CD4-positive, alpha-beta T cell (primary cell): ENCODE measurements around the gene DNAH2. TPM values are rescaled to one million over a fixed set of nuclear protein-coding genes. Genes with fewer than 3 reads are reported as not detected.

Experiments used
- ATAC-seq: fragments of 200-7000 bp; cut with Tn5 transposase; one replicate; pipeline ENCODE4 v1.10.0; 2022; ENCODE audit warnings: mild to moderate bottlenecking; ENCODE audit not compliant: poor library complexity
- CTCF ChIA-PET: fragments of 350-600 bp; sonication (Branson Sonifier 250); formaldehyde crosslinking; loops from one replicate; lab custom pipeline; 2021; ENCODE audit warnings: antibody characterized with exemption, inconsistent platforms; lab: Charles Lee
- POLR2A ChIA-PET: fragments of 350-600 bp; sonication (Branson Sonifier 250); formaldehyde crosslinking; loops from one replicate; lab custom pipeline; 2021; ENCODE audit warnings: antibody characterized with exemption, inconsistent platforms; lab: Charles Lee
- DNase-seq, 14 experiments: peaks; one replicate each; pipeline ENCODE4 v3.0.0-alpha.2; 2013 to 2020; ENCODE audit warnings: mixed read lengths in 2 of 14
- H3K27ac ChIP-seq, 2 donors: one replicate each; pipeline versions ENCODE4 v1.5.1 to v1.7.0; 2013; ENCODE audit warnings: low read length in 2 of 2, low read depth in 1 of 2, mild to moderate bottlenecking in 1 of 2
- H3K27me3 ChIP-seq, 2 experiments: 1 replicate in 1 of 2; 2 replicates in 1 of 2; pipeline versions ENCODE4 v1.6.1 to v1.7.0; 2013; ENCODE audit warnings: low read length in 2 of 2, control low read depth in 1 of 2, mild to moderate bottlenecking in 1 of 2, moderate library complexity in 1 of 2; ENCODE audit not compliant: insufficient read depth in 2 of 2, control insufficient read depth in 1 of 2
- H3K36me3 ChIP-seq: one replicate; pipeline ENCODE4 v1.6.1; 2013; ENCODE audit warnings: low read length, control low read depth; ENCODE audit not compliant: insufficient read depth
- H3K4me1 ChIP-seq: one replicate; pipeline ENCODE4 v1.6.1; 2013; ENCODE audit warnings: low read length, control low read depth; ENCODE audit not compliant: insufficient read depth
- H3K4me3 ChIP-seq: one replicate; pipeline ENCODE4 v1.5.1; 2013; ENCODE audit warnings: mild to moderate bottlenecking, low read length, moderate library complexity
- H3K9me3 ChIP-seq, 2 experiments: 1 replicate in 1 of 2; 2 replicates in 1 of 2; pipeline versions ENCODE4 v1.6.1 to v1.7.0; 2013; ENCODE audit warnings: low read length in 2 of 2, mild to moderate bottlenecking in 2 of 2, control low read depth in 1 of 2, moderate library complexity in 1 of 2; ENCODE audit not compliant: control insufficient read depth in 1 of 2, insufficient read depth in 1 of 2
- H3K27ac Mint-ChIP-seq: one replicate; pipeline ENCODE4 v1.8.0; 2020; ENCODE audit warnings: mixed read lengths
- H3K27me3 Mint-ChIP-seq: one replicate; pipeline ENCODE4 v1.8.0; 2021; ENCODE audit warnings: mixed read lengths
- H3K36me3 Mint-ChIP-seq: one replicate; pipeline ENCODE4 v1.8.0; 2021; ENCODE audit warnings: low read depth, mixed read lengths
- H3K4me1 Mint-ChIP-seq: one replicate; pipeline ENCODE4 v1.8.0; 2021; ENCODE audit warnings: low read depth, mixed read lengths
- H3K4me3 Mint-ChIP-seq: one replicate; pipeline ENCODE4 v1.8.0; 2020; ENCODE audit warnings: mild to moderate bottlenecking, mixed read lengths
- H3K9me3 Mint-ChIP-seq: one replicate; pipeline ENCODE4 v1.8.0; 2020; ENCODE audit warnings: mixed read lengths
- CTCF ChIP-seq: fragments of 200-600 bp; IDR thresholded peaks from one replicate; pipeline ENCODE4 v1.8.0; 2022; ENCODE audit warnings: antibody characterized with exemption, mild to moderate bottlenecking
- intact Hi-C, 2 experiments: fragments of 100-400 bp; cut with DNase I in 1 of 2; cut with micrococcal nuclease in 1 of 2; formaldehyde crosslinking; loops; one replicate each; pipeline versions ENCODE4 v1.15.1 to v1.9.0; 2023 to 2025; cut with DNase I, micrococcal nuclease
- total RNA-seq, 174 experiments: library from RNA in 2 of 174; stranded (reverse) in 2 of 174; gene quantifications; one replicate each; pipeline ENCODE4 v1.2.3 and lab custom pipeline; 2021 to 2026

Gene DNAH2
- total RNA-seq, 2 experiments from 2014 or later = not detected

GRCh38 chr17:7763919-7764318 is 46.4 kb downstream of the DNAH2 start:
- Mint-ChIP-seq H3K9me3 (no peaks in the 10 kb centered on the region), H3K4me1 (no peaks in the 10 kb centered on the region), H3K27ac (no peak overlapping the region), H3K36me3 (no peaks in the 10 kb centered on the region), H3K27me3 (peaks cover 15% of the 10 kb centered on the region), H3K4me3 (no peak overlapping the region)
- H3K4me1 ChIP-seq = no peaks in the 10 kb centered on the region
- H3K27ac ChIP-seq = no peak overlapping the region
- CTCF ChIA-PET = interaction anchor here (0.5 kb wide), 1 partner anchor 85 kb away, joined by 3 read pairs; no protein-coding TSS in a partner anchor
- POLR2A ChIA-PET = interaction anchor here (0.6 kb wide), 1 partner anchor 393 kb away, joined by 3 read pairs; no protein-coding TSS in a partner anchor
- H3K9me3 ChIP-seq = no peaks in the 10 kb centered on the region
- no peak for ATAC-seq
- no peaks in the 10 kb centered on the region for H3K36me3 ChIP-seq
- no peaks in the 10 kb centered on the region for H3K27me3 ChIP-seq
- TF ChIP-seq CTCF = no peak
- no peak for DNase-seq
- no peak overlapping the region for H3K4me3 ChIP-seq
- intact Hi-C loops = no loop called here

GRCh38 chr17:7767004-7767403 is 49.5 kb downstream of the DNAH2 start:
- H3K27me3 Mint-ChIP-seq = peaks cover 20% of the 10 kb centered on the region
- POLR2A ChIA-PET = no interaction called here
- H3K9me3 ChIP-seq = no peaks in the 10 kb centered on the region
- CTCF ChIA-PET = interaction anchor here (1.8 kb wide), 1 partner anchor 23 kb away, joined by 5 read pairs; no protein-coding TSS in a partner anchor
- DNase-seq (no peak), ATAC-seq (no peak)
- H3K36me3 Mint-ChIP-seq = no peaks in the 10 kb centered on the region
- H3K36me3 ChIP-seq = no peaks in the 10 kb centered on the region
- H3K27me3 ChIP-seq = no peaks in the 10 kb centered on the region
- no peak for TF ChIP-seq CTCF
- H3K4me1 ChIP-seq = no peaks in the 10 kb centered on the region
- H3K4me1 Mint-ChIP-seq = no peaks in the 10 kb centered on the region
- no peak overlapping the region for H3K4me3 ChIP-seq
- no peak overlapping the region for H3K27ac Mint-ChIP-seq
- H3K9me3 Mint-ChIP-seq = no peaks in the 10 kb centered on the region
- intact Hi-C loops = no loop called here
- H3K4me3 Mint-ChIP-seq = no peak overlapping the region
- no peak overlapping the region for H3K27ac ChIP-seq

DNA sequence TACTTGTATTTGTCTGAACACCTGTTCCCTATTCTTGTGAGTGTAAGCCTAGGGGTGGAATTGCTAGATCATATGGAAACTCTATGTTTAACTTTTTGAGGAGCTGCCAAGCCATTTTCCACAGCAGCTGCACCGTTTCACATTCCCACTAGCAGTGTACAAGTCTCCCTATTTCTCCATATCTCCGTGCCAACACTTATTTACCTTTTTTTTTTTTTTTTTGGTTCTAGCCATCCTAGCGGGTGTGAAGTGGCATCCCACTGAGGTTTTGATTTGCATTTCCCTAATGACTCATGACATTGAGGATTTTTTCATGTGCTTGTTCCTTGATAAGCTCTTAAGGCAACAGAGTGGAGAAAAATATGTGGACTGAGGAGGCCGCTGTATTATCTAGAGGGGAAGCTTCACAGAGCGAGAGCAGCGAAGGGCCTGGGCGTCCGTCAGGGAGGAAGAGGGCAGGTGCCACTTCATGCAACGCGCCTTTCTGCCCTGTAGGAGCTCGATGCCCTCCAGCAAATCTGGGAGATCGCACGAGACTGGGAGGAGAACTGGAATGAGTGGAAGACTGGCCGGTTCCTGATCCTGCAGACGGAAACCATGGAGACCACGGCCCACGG is 50.0 kb downstream of the DNAH2 start:
- Mint-ChIP-seq H3K27ac (no peak overlapping the region), H3K27me3 (peaks cover 24% of the 10 kb centered on the region), H3K9me3 (no peaks in the 10 kb centered on the region), H3K4me3 (no peak overlapping the region), H3K4me1 (no peaks in the 10 kb centered on the region), H3K36me3 (no peaks in the 10 kb centered on the region)
- TF ChIP-seq CTCF = no peak
- Histone ChIP-seq H3K27ac (no peak overlapping the region), H3K4me1 (no peaks in the 10 kb centered on the region), H3K36me3 (no peaks in the 10 kb centered on the region), H3K9me3 (no peaks in the 10 kb centered on the region), H3K4me3 (no peak overlapping the region), H3K27me3 (no peaks in the 10 kb centered on the region)
- intact Hi-C loops = no loop called here
- DNase-seq (no peak), ATAC-seq (no peak)
- CTCF ChIA-PET = interaction anchor here (0.7 to 1.8 kb wide), 2 partner anchors 24 to 906 kb away, joined by 3 to 5 read pairs; no protein-coding TSS in a partner anchor
- POLR2A ChIA-PET = no interaction called here
